H1 (cell line): ENCODE results near the gene UBE2G2. TPM values are rescaled to one million over a fixed set of nuclear protein-coding genes. Genes with fewer than 3 reads are reported as not detected.

Experiments used
- CTCF ChIA-PET: fragments of 300-600 bp; sonication (Branson Sonifier 250); formaldehyde crosslinking; loops from one replicate; lab custom pipeline; 2021; ENCODE audit not compliant: partially characterized antibody; lab: Charles Lee
- POLR2A ChIA-PET: fragments of 300-600 bp; sonication (Branson Sonifier 250); formaldehyde crosslinking; loops from one replicate; lab custom pipeline; 2021; ENCODE audit warnings: inconsistent platforms; ENCODE audit not compliant: partially characterized antibody; lab: Charles Lee
- DNase-seq, 2 experiments: peaks; one replicate each; pipeline versions ENCODE4 v3.0.0 to v3.0.0-alpha.2; 2010 to 2022; ENCODE audit warnings: low spot score in 2 of 2, low read depth in 1 of 2, mixed read lengths in 1 of 2
- FAIRE-seq: peaks from 2 replicates; lab custom pipeline; 2011; peaks lifted over from hg19 to GRCh38; lab: Jason Lieb, UNC
- H2AFZ ChIP-seq: 2 replicates; pipeline ENCODE4 v1.8.1; 2012; ENCODE audit warnings: low read length, inconsistent platforms
- H2AK5ac ChIP-seq: 2 replicates; pipeline ENCODE4 v1.6.1; 2013; ENCODE audit warnings: low read depth, low read length
- H2BK120ac ChIP-seq: replicated peaks from 2 replicates; pipeline ENCODE3; 2013; ENCODE audit warnings: low read depth, low read length, inconsistent platforms
- H2BK12ac ChIP-seq: 2 replicates; pipeline ENCODE4 v1.6.1; 2013; ENCODE audit warnings: low read depth, low read length
- H2BK15ac ChIP-seq: 2 replicates; pipeline ENCODE4 v1.6.1; 2013; ENCODE audit warnings: low read length
- H2BK20ac ChIP-seq: 2 replicates; pipeline ENCODE4 v1.6.1; 2013; ENCODE audit warnings: low read length
- H2BK5ac ChIP-seq: 2 replicates; pipeline ENCODE4 v1.6.1; 2013; ENCODE audit warnings: low read depth, low read length
- H3K14ac ChIP-seq: 2 replicates; pipeline ENCODE4 v1.6.1; 2013; ENCODE audit warnings: inconsistent platforms; ENCODE audit not compliant: insufficient read length
- H3K18ac ChIP-seq: 2 replicates; pipeline ENCODE4 v1.6.1; 2013; ENCODE audit warnings: low read length; ENCODE audit errors: extremely low read depth
- H3K23ac ChIP-seq: 2 replicates; pipeline ENCODE4 v1.6.1; 2013; ENCODE audit warnings: inconsistent platforms; ENCODE audit not compliant: insufficient read length
- H3K23me2 ChIP-seq: 2 replicates; pipeline ENCODE4 v1.6.1; 2013; ENCODE audit warnings: low read depth, low read length
- H3K27ac ChIP-seq: 2 replicates; pipeline ENCODE4 v1.6.1; 2011; ENCODE audit warnings: low read depth, low read length, inconsistent platforms
- H3K27me3 ChIP-seq, 4 experiments: replicated peaks in 1 of 4; 1 replicate in 1 of 4; 2 replicates in 3 of 4; pipeline versions ENCODE4 v1.6.1 to v1.8.1; 2011 to 2013; ENCODE audit warnings: low read length in 3 of 4, mild to moderate bottlenecking in 3 of 4, inconsistent platforms in 2 of 4, mixed read lengths in 2 of 4, moderate library complexity in 1 of 4; ENCODE audit not compliant: control insufficient read depth in 3 of 4, insufficient read depth in 3 of 4; ENCODE audit errors: extremely low read depth in 1 of 4
- H3K36me3 ChIP-seq, 4 experiments: 2 replicates each; pipeline versions ENCODE4 v1.6.1 to v1.8.1; 2011 to 2013; ENCODE audit warnings: mild to moderate bottlenecking in 4 of 4, low read length in 3 of 4, moderate library complexity in 2 of 4, control low read depth in 1 of 4, inconsistent platforms in 1 of 4; ENCODE audit not compliant: insufficient read depth in 4 of 4, control insufficient read depth in 2 of 4
- H3K4ac ChIP-seq: replicated peaks from 2 replicates; pipeline ENCODE3; 2013; ENCODE audit warnings: low read length, low read depth, mixed read lengths, inconsistent platforms; ENCODE audit not compliant: insufficient read length
- H3K4me1 ChIP-seq, 4 experiments: replicated peaks in 1 of 4; 1 replicate in 1 of 4; 2 replicates in 3 of 4; pipeline versions ENCODE4 v1.6.1 to v1.8.1; 2011 to 2013; ENCODE audit warnings: low read length in 3 of 4, inconsistent platforms in 2 of 4, mixed read lengths in 1 of 4; ENCODE audit not compliant: insufficient read depth in 4 of 4, control insufficient read depth in 3 of 4
- H3K4me2 ChIP-seq, 2 experiments: 2 replicates each; pipeline versions ENCODE4 v1.6.1 to v1.8.1; 2011 to 2013; ENCODE audit warnings: low read depth in 2 of 2, low read length in 2 of 2, control low read depth in 1 of 2, inconsistent platforms in 1 of 2, mild to moderate bottlenecking in 1 of 2; ENCODE audit not compliant: insufficient read depth in 1 of 2
- H3K4me3 ChIP-seq, 4 experiments: fragments of 200-600, 300-600 bp in 1 of 4; sonication (generic), shearing (Covaris generic), sonication (Bioruptor Twin) in 1 of 4; 2 replicates each; pipeline versions ENCODE4 v1.5.1 to v1.8.1; 2011 to 2016; ENCODE audit warnings: low read length in 4 of 4, low read depth in 3 of 4, control low read depth in 2 of 4, inconsistent platforms in 2 of 4, mild to moderate bottlenecking in 2 of 4, mixed read lengths in 1 of 4, moderate library complexity in 1 of 4; ENCODE audit not compliant: insufficient read depth in 2 of 4; ENCODE audit errors: extremely low read depth in 1 of 4
- H3K56ac ChIP-seq: replicated peaks from 2 replicates; pipeline ENCODE3; 2013; ENCODE audit warnings: low read depth, mild to moderate bottlenecking, mixed read lengths, low read length, inconsistent platforms; ENCODE audit not compliant: insufficient read length
- H3K79me1 ChIP-seq: 2 replicates; pipeline ENCODE4 v1.6.1; 2013; ENCODE audit warnings: low read depth, low read length, control low read depth
- H3K79me2 ChIP-seq, 2 experiments: 2 replicates each; pipeline versions ENCODE4 v1.6.1 to v1.8.1; 2012 to 2013; ENCODE audit warnings: low read length in 2 of 2, mild to moderate bottlenecking in 2 of 2, inconsistent platforms in 1 of 2; ENCODE audit not compliant: insufficient read depth in 2 of 2, control insufficient read depth in 1 of 2
- H3K9ac ChIP-seq, 4 experiments: replicated peaks in 1 of 4; 1 replicate in 1 of 4; 2 replicates in 3 of 4; pipeline versions ENCODE4 v1.6.1 to v1.8.1; 2011 to 2013; ENCODE audit warnings: low read depth in 3 of 4, low read length in 3 of 4, control low read depth in 2 of 4, mild to moderate bottlenecking in 2 of 4, moderate library complexity in 2 of 4, inconsistent platforms in 1 of 4; ENCODE audit errors: extremely low read depth in 1 of 4
- H3K9me3 ChIP-seq, 2 experiments: 2 replicates each; pipeline versions ENCODE4 v1.6.1 to v1.8.1; 2012 to 2013; ENCODE audit warnings: mild to moderate bottlenecking in 2 of 2, moderate library complexity in 2 of 2, control low read depth in 1 of 2, inconsistent platforms in 1 of 2, low read depth in 1 of 2, low read length in 1 of 2, mixed read lengths in 1 of 2; ENCODE audit not compliant: insufficient read depth in 2 of 2
- H4K20me1 ChIP-seq, 2 experiments: replicated peaks in 1 of 2; 2 replicates each; pipeline versions ENCODE3 to v1.8.1; 2011 to 2013; ENCODE audit warnings: inconsistent platforms in 2 of 2, low read length in 2 of 2, mild to moderate bottlenecking in 1 of 2; ENCODE audit not compliant: insufficient read depth in 2 of 2, control insufficient read depth in 1 of 2
- H4K5ac ChIP-seq: 2 replicates; pipeline ENCODE4 v1.6.1; 2013; ENCODE audit warnings: low read length, low read depth, mixed read lengths, inconsistent platforms; ENCODE audit not compliant: insufficient read length
- H4K8ac ChIP-seq: 2 replicates; pipeline ENCODE4 v1.8.0; 2013; ENCODE audit warnings: mild to moderate bottlenecking, moderate library complexity, low read length, inconsistent platforms; ENCODE audit not compliant: insufficient read depth; ENCODE audit errors: extremely low read depth
- H4K91ac ChIP-seq: replicated peaks from 2 replicates; pipeline ENCODE3; 2013; ENCODE audit warnings: low read length, mixed read lengths, inconsistent platforms; ENCODE audit not compliant: insufficient read length
- CBX5 ChIP-seq: fragments of 300-800, 300-1000 bp; sonication (generic); IDR thresholded peaks from 2 replicates; pipeline ENCODE4 v1.7.1; 2016; ENCODE audit warnings: antibody characterized with exemption, low read length, low read depth
- CTBP2 ChIP-seq: IDR thresholded peaks from 2 replicates; pipeline ENCODE4 v1.7.0; 2011; ENCODE audit warnings: borderline replicate concordance, mild to moderate bottlenecking, moderate library complexity, mixed read lengths, low read length; ENCODE audit not compliant: insufficient read depth, insufficient read length
- EGR1 ChIP-seq: IDR thresholded peaks from 2 replicates; pipeline ENCODE4 v1.6.1; 2011; ENCODE audit warnings: low read depth, low read length, borderline replicate concordance
- EP300 ChIP-seq, 2 experiments: IDR thresholded peaks; 1 replicate in 1 of 2; 2 replicates in 1 of 2; pipeline ENCODE4 v1.6.1; 2011 to 2012; ENCODE audit warnings: low read depth in 2 of 2, low read length in 2 of 2, mild to moderate bottlenecking in 2 of 2, borderline replicate concordance in 1 of 2, inconsistent platforms in 1 of 2, moderate library complexity in 1 of 2
- FOSL1 ChIP-seq: IDR thresholded peaks from 2 replicates; pipeline ENCODE4 v1.6.1; 2011; ENCODE audit warnings: mild to moderate bottlenecking, low read depth, low read length, moderate library complexity; ENCODE audit not compliant: insufficient read depth
- SIN3A ChIP-seq, 2 experiments: IDR thresholded peaks in 1 of 2; conservative IDR thresholded peaks in 1 of 2; 2 replicates each; pipeline ENCODE4 v1.6.1; 2011 to 2012; ENCODE audit warnings: low read length in 2 of 2, improper control_type of control experiment in 1 of 2, low read depth in 1 of 2, mild to moderate bottlenecking in 1 of 2
- WGBS, 2 experiments: shearing (Covaris generic) in 1 of 2; methylation state at CpG; one replicate each; pipeline versions ENCODE4 v1.1.6 to v1.1.7; 2013 to 2015; ENCODE audit warnings: low lambda C conversion rate in 2 of 2, mixed read lengths in 2 of 2, inconsistent platforms in 1 of 2, low coverage in 1 of 2, missing lambda C conversion rate in 1 of 2; ENCODE audit not compliant: insufficient replicate concordance in 2 of 2, insufficient coverage in 1 of 2, insufficient read length in 1 of 2; ENCODE audit errors: extremely low coverage in 1 of 2, missing lambda C conversion rate in 1 of 2; 5-methylcytosine and 5-hydroxymethylcytosine counted together
- polyA plus RNA-seq, 7 experiments: library from polyadenylated mRNA; depleted of rRNA in 3 of 7; stranded (reverse) in 5 of 7; unstranded in 2 of 7; fragments of >200 nt in 5 of 7; fragments of 200-250 nt in 2 of 7; gene quantifications; 1 replicate in 5 of 7; 2 replicates in 1 of 7; 4 replicates in 1 of 7; pipeline versions ENCODE4 v1.2.1 to v1.2.3, GENCODE V29; 2011 to 2013; ENCODE audit warnings: missing spikeins in 2 of 7, mixed read lengths in 2 of 7
- total RNA-seq: library from RNA; stranded (reverse); fragmentation: NEBNext Ultra II Directional; extraction: Animal tissue kit (Norgen Biotek cat#: 25700); gene quantifications from 2 replicates; pipeline ENCODE4 v1.2.1, GENCODE V29; 2021

The UBE2G2 gene
- total and polyA plus RNA-seq, 2 of the 8 experiments (the other 6 are each of a cell fraction or from before 2014, with no cell fraction given): 96.3 to 101 TPM

DNA sequence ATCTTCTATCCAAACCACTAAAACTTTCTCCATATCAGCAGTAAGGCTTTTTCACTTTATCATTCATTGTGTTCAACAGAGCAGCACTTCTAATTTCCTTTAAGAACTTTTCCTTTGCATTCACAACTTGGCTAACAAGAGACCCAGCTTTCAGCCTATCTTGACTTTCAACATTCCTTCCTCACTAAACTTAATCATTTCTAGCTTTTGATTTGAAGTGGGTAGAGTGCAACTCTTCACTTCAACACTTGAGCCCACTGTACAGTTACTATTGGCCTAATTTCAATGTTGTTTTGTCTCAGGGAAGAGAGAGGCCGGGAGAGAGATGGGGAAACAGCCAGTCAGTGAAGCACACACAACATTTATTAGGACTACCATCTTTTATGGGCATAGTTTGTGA lies 2.0 kb downstream of the UBE2G2 start:
- peaks cover 18 to 66% of the 10 kb centered on the region in 2 experiments for H3K79me2 ChIP-seq

More for the DNA sequence above, 2.0 kb downstream of the UBE2G2 start:
- Histone ChIP-seq H2BK20ac (no peak overlapping the region), H2AK5ac (no peak overlapping the region), H3K18ac (no peak overlapping the region), H4K20me1 (peaks cover 11 to 15% of the 10 kb centered on the region in 2 experiments), H2BK5ac (no peak overlapping the region), H3K9ac (no peak overlapping the region), H2BK120ac (no peak overlapping the region), H3K4me2 (peak overlapping the region; percentile 4 to 81; a peak in 2 of 4 replicates), H4K5ac (no peak overlapping the region), H2BK15ac (no peak overlapping the region), H3K23me2 (peaks cover 5% of the 10 kb centered on the region), H3K14ac (no peak overlapping the region), H2BK12ac (no peak overlapping the region), H3K4me1 (peaks cover 0 to 12% (median 1%) of the 10 kb centered on the region in 4 experiments; a peak in 3 of 7 replicates), H3K27ac (no peak overlapping the region), H3K36me3 (peaks cover 0 to 23% (median 13%) of the 10 kb centered on the region in 4 experiments; a peak in 6 of 8 replicates), H3K56ac (no peak overlapping the region), H3K27me3 (no peaks in the 10 kb centered on the region), H4K8ac (no peak overlapping the region), H3K4me3 (no peak overlapping the region; a peak in 1 of 8 replicates), H3K79me1 (no peaks in the 10 kb centered on the region; the same call in 1 of the 2 replicates), H3K23ac (no peak overlapping the region), H4K91ac (no peak overlapping the region), H3K9me3 (no peaks in the 10 kb centered on the region), H2AFZ (no peak overlapping the region), H3K4ac (no peak overlapping the region)
- POLR2A ChIA-PET: interaction anchor here (0.7 to 8.0 kb wide), 6 partner anchors 10 to 102 kb away, joined by 3 to 72 read pairs (median 4); partner anchors contain the start of genes KRTAP10-12 and PTTG1IP
- no peak for FAIRE-seq
- 67% methylated on average over 1 of the region's 1 CpG; no CpG with 5 or more reads in 1 of the 2 experiments for WGBS, 2 experiments
- no peak for TF ChIP-seq EGR1
- no peak for TF ChIP-seq CTBP2
- TF ChIP-seq SIN3A (conservative IDR thresholded peaks at IDR 0.05 in 1 of 2, IDR thresholded peaks at IDR 0.05 in 1 of 2; ENCODE audit: low read depth in 1 of 2, low read length in 2 of 2): no peak
- no peak for TF ChIP-seq CBX5
- no peak for TF ChIP-seq FOSL1
- TF ChIP-seq EP300 (IDR thresholded peaks at IDR 0.05; ENCODE audit: borderline replicate concordance in 1 of 2, low read depth in 2 of 2, low read length in 2 of 2): no peak
- CTCF ChIA-PET: interaction anchor here (0.6 to 2.4 kb wide), 25 partner anchors 8 to 314 kb away, joined by 3 to 8 read pairs (median 4); partner anchors contain the start of gene PTTG1IP
- DNase-seq: no peak
